Muscle layer of duodenum (tissue), 2 donors: ENCODE measurements around the gene ROPN1.
A peak's percentile ranks its signal among the peaks of the same experiment; 100 is the strongest.
"Not testable (repeated sequence)": the region's sequence is repeated elsewhere in the genome, so short reads cannot be mapped to it uniquely, and the experiment has no call there.

Source experiments
- H3K27ac ChIP-seq: one replicate; pipeline ENCODE4 v1.7.0; 2013; ENCODE audit warnings: mild to moderate bottlenecking, low read length
- H3K27me3 ChIP-seq: one replicate; pipeline ENCODE4 v1.7.0; 2013; ENCODE audit warnings: low read depth, mild to moderate bottlenecking, control low read depth, low read length
- H3K36me3 ChIP-seq, 2 donors: one replicate each; pipeline ENCODE4 v1.7.0; 2013; ENCODE audit warnings: low read length in 2 of 2, control low read depth in 1 of 2, mild to moderate bottlenecking in 1 of 2; ENCODE audit not compliant: insufficient read depth in 2 of 2, control insufficient read depth in 1 of 2
- H3K4me1 ChIP-seq, 2 donors: one replicate each; pipeline ENCODE4 v1.7.0; 2013; ENCODE audit warnings: low read length in 2 of 2, mild to moderate bottlenecking in 2 of 2, control low read depth in 1 of 2, moderate library complexity in 1 of 2; ENCODE audit not compliant: insufficient read depth in 2 of 2, control insufficient read depth in 1 of 2
- H3K4me3 ChIP-seq, 2 donors: one replicate each; pipeline ENCODE4 v1.7.0; 2013; ENCODE audit warnings: low read length in 2 of 2, low read depth in 1 of 2, mild to moderate bottlenecking in 1 of 2
- H3K9me3 ChIP-seq, 2 donors: one replicate each; pipeline ENCODE4 v1.7.0; 2013; ENCODE audit warnings: low read length in 2 of 2, control low read depth in 1 of 2, mild to moderate bottlenecking in 1 of 2; ENCODE audit not compliant: control insufficient read depth in 1 of 2
- donor health status: healthy.

The ROPN1 gene

DNA sequence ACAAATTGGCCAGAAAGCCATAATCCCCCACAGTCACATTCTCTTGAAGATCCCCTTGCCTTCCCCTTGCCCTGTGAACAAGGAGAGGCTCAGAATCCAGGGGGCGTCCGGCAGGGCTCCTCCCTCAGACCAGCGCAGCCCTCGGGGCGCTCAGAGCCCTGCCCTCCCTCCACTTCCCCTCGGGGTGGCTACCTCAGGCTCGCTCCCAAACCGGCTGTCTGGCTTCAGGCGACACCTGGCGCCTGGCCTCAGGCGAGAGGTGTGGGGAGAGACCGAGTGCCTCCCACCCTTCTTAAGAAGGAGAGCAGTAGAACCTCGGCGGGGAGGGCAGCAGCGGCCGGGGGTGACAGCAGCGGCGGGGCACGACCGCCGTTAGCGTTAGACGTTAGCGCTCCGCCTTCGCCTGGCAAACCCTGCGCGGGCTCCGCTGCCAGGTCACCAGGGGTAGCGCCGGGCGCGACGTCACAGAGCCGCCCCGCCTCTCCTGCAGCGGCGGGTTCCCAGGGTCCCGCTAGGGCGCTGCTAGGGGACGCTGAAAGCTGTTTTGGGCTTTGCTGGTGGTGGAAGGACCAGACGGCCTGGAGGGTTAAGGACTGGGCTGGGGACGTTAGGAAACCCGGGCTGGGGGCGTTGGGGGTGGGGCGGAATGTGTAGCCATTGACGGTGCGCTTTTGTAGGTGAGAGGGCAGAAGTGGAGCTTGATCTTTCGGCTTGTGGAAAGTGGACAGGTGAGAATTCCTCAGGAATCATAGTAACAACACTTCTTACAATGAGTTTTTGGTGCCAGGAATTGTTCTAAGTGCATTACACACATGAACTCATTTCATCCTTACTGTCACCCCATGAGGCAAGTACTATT lies at the start of gene ROPN1:
TSS of gene ROPN1 (minus strand) at position 395 of the 859 bp plus-strand sequence. CDS start 11,643 bp downstream, outside the sequence.
- not testable (repeated sequence) for H3K27me3 ChIP-seq, H3K4me3 ChIP-seq, H3K36me3 ChIP-seq

DNA sequence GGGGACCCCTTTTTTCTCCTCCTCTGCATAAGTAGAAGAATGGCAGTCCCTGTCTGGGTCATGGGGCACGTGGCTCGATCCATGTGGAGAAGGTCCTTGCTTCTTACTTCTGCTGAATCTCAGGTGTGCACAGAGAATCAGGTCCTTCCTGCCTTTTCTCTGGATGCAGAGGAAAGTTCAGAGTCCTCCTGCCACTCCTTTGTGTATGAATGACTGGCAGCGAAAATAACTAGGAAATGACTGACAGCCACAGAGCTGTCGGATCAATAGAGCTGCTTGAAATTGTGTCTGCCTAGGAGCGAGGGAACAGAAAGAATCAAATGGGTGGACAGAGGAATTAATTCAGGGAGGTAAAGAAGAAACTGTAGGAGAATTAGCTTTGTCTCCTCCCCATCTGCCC lies 49.6 kb upstream of the ROPN1 start:
- H3K27me3 ChIP-seq, result no peaks in the 10 kb centered on the region
- no peaks in the 10 kb centered on the region for H3K36me3 ChIP-seq
- no peaks in the 10 kb centered on the region for H3K4me1 ChIP-seq
- H3K27ac ChIP-seq, result no peak overlapping the region
- H3K4me3 ChIP-seq, result no peak overlapping the region
- no peaks in the 10 kb centered on the region for H3K9me3 ChIP-seq

More for the DNA sequence above, at the start of gene ROPN1:
- not testable (repeated sequence) for H3K9me3 ChIP-seq, H3K27ac ChIP-seq, H3K4me1 ChIP-seq

DNA sequence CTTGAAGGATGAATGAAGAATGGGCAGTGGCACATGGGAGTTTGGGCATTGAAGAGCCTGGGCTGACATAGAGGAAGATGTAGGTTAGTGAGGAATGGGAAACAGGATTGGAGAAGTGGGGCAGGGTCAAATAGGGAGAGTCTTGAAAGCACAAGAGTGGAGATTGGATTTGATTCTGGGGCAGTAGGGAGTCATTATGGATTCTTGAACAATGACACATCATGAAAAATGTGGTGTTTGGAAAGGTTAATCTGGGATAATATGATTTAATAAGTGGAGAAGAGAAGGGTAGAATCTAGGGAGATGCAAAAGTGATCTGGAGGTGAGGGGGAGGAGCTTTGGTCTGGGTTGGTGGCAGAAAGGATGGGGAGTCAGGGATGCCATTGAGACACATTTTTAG lies 45.4 kb upstream of the ROPN1 start:
- no peaks in the 10 kb centered on the region for H3K9me3 ChIP-seq
- peaks cover 16% of the 10 kb centered on the region for H3K27me3 ChIP-seq
- no peak overlapping the region for H3K4me3 ChIP-seq
- no peak overlapping the region for H3K27ac ChIP-seq
- H3K36me3 ChIP-seq, result no peaks in the 10 kb centered on the region
- peaks cover 2 to 7% of the 10 kb centered on the region in 2 donors for H3K4me1 ChIP-seq

DNA sequence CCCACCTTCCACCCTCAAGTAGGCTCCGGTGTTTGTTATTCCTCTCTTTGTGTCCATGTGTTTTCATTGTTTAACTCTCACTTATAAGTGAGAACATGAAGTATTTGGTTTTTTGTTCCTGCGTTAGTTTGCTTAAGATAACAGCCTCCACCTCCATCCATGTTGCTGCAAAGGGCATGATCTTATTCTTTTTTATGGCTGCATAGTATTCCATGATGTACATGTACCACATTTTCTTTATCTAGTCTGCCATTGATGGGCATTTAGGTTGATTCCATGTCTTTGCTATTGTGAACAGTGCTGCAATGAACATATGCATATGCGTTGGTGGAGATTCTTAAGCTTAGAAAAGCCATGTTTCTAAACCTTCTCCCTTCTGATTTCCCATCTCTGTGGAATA lies 44.3 kb upstream of the ROPN1 start:
- H3K27me3 ChIP-seq, result peaks cover 18% of the 10 kb centered on the region

DNA sequence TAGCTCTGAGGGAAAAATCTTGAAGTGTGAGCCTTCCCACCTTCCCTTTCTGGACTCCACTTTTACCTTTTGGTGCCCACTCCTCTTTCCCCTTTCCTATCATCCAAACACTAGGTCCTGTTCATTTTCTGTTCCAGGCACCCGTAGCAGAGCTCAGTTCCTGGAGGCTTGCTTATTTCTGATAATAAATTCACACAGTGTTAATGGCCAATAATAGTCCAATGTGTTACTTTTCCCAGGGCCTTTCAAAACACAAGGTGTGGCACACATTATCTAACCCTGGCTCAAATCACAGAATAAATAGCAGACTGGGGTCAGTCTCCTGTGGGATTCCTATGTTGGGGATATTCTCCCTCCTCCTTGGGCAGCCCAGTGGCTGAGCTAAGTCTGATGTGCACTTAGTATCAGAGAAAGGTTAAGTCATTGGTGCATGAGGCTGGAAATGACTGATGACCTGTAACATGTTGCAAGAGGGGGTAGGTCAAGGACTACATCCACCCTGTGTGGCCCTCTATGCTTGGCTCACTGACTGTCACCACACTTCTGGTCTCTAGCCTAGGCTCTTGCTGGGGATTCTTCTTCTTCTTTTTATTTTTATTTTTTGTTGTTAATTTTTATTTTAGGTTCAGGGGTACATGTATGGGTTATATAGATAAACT lies 43.7 kb upstream of the ROPN1 start:
- Histone ChIP-seq H3K9me3 (no peaks in the 10 kb centered on the region), H3K4me3 (no peak overlapping the region), H3K27ac (no peak overlapping the region), H3K36me3 (no peaks in the 10 kb centered on the region), H3K4me1 (peaks cover 4 to 7% of the 10 kb centered on the region in 2 donors), H3K27me3 (peaks cover 18% of the 10 kb centered on the region)

More for the DNA sequence above, 44.3 kb upstream of the ROPN1 start:
- not testable (repeated sequence) for H3K4me1 ChIP-seq, H3K4me3 ChIP-seq, H3K27ac ChIP-seq, H3K36me3 ChIP-seq, H3K9me3 ChIP-seq

DNA sequence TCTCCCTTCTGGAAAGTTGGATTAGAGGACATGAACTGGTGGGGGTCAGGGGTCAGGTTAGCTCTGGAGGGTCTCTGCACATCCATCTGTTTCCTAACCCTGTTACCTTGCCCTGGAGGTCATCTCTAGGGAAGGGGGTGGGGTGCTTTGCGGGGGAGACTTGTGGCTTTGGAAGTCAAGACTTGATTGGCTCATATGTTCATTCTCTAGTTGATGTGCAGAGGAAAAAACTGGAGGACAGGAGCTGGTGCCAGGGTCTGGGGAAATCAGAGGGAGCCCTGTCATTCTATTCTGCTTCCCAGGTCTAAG lies 42.9 kb upstream of the ROPN1 start:
- H3K36me3 ChIP-seq, result no peaks in the 10 kb centered on the region
- peak overlapping the region; percentile 51 to 78 for H3K4me3 ChIP-seq
- peaks cover 18% of the 10 kb centered on the region for H3K27me3 ChIP-seq

DNA sequence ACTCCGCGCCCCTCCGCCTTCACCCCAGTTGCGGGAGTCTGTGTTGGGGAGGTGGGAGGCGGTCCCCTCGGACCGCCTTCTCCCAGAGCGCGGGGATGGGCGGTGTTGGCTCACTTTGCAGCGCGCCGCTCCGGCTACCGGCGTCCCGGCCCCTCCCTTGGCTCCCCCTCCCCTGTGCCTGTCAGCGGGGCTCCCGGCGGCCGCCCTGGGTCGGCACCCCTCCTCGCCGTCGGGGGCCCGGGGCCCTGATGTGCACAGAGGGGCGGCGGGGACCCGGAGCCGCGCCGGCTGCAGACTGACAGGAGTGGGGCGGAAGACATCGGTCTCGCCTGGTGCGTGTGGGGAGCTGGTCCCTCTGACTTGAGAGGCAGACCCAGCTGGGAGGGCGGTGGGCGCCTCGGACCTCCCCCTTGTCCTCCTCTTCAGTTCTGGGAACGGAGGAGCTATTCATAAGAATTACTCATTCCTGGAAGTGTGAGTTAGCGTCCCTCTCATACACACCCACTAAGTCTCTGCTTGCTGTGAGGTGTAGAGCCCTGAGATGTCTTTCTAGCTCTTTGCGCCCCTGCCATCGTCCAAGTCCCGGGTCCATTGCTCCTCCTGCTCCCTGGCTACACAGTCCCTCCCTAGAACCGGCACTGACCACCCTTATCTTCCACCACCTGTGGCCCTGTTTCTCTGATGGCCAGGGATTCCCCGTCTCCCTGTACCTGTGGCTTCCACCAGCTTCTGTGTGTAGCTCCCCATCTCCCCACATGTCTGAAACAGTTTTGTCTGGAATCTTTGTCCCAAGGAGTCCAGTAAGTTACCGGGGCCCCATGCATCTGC lies 42.3 kb upstream of the ROPN1 start:
- Histone ChIP-seq H3K36me3 (no peaks in the 10 kb centered on the region), H3K4me1 (peaks cover 4 to 7% of the 10 kb centered on the region in 2 donors), H3K4me3 (peak overlapping the region; percentile 51 to 78), H3K27me3 (peaks cover 18% of the 10 kb centered on the region), H3K27ac (no peak overlapping the region), H3K9me3 (no peaks in the 10 kb centered on the region)

More for the DNA sequence above, 42.9 kb upstream of the ROPN1 start:
- Histone ChIP-seq H3K27ac (no peak overlapping the region), H3K9me3 (no peaks in the 10 kb centered on the region), H3K4me1 (peaks cover 4 to 7% of the 10 kb centered on the region in 2 donors)

DNA sequence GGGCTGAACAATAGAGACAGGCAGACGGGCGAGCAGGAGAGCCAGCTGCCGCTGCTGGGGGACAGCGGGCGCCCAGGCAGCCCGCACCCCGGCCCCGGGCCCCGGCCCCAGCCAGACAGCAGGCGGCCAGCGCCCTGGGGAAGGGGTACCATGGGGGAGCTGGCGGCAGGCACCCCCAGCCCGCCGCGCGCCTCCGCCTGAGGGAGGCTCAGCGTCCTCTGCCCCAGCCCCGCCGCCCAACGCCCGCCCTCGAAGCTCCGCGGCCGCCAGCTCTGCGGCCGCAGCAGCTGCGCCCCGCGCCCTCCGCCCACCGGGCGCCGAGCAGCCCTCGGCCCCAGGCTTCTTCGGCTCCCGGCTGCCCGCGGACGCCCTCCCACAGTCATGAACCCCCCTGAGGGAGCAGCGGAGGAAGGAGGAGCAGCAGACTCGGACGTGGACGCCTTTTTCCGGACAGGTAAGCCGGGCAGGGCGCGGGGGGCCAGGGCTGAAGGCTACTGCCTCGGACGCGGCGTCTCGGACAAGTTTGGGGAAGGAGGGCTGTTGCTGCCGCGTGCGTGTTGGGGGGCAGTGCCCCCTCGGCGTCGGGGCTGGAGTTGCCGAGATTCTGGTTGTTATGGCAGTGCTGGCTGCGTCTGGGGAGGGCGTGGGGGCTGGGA lies 41.6 kb upstream of the ROPN1 start, which contains the start of gene KALRN:
TSS of gene KALRN (plus strand) at position 10 of the 656 bp plus-strand sequence.
- Histone ChIP-seq H3K9me3 (no peaks in the 10 kb centered on the region), H3K4me3 (peak within 1 kb of the TSS; percentile 60 to 78), H3K27ac (no peak within 1 kb of the TSS), H3K4me1 (peaks cover 4 to 7% of the 10 kb centered on the region in 2 donors), H3K36me3 (no peaks in the 10 kb centered on the region), H3K27me3 (peaks cover 18% of the 10 kb centered on the region)

DNA sequence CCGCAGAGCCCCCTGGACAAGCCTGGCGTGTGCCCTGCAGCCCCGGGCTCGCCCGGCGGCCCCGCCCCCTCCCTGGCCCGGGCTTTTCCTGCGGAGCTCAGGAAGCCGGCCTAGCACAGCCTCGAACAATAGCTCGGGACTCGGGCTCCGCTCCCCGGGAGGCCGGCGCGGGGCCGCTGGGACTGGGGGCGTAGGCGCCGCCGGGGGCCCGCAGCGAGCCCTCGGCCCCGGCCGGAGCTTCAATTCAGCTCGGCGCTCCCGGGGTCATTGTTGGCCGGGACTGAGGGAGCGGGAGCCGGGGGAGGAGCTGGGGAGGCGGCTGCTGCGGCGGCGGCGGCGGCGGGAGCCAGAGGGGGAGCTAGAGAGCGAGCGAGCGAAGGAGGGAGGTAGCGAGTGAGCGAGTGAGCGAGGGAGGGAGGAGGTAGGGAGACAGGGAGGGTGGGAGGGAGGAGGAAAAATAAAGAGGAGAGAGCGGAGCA lies 41.0 kb upstream of the ROPN1 start:
- Histone ChIP-seq H3K27me3 (peaks cover 18% of the 10 kb centered on the region), H3K36me3 (no peaks in the 10 kb centered on the region), H3K4me1 (peaks cover 4 to 7% of the 10 kb centered on the region in 2 donors), H3K27ac (no peak overlapping the region), H3K9me3 (no peaks in the 10 kb centered on the region), H3K4me3 (peak overlapping the region; percentile 60 to 78)

DNA sequence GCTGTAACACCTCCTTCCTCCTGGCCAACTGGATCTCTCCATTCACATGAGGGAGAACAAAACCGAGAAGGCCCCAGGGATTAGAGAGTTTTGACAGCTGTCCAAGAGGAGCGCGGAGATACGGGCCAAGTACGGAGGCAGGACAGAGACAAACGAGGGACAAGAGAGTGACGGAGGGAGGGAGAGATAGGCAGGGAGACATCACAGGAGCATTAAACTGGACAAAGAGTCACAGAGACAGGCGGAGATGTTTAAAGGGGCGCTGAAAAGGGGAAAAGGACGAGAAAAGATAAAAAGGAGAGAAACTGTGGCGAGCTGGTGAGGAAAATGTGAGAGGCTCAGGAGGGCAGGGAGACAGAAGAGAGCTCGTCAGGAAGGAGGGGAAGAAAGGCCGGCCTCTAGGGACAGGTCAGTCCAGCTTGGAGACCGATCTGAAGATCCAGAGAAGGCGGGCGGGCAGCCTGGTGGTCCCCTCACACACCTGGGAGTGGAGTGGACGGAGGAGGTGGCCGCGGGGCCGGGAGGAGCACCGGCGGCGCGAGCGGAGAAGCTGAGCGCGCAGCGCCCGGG lies 40.5 kb upstream of the ROPN1 start:
- no peaks in the 10 kb centered on the region for H3K36me3 ChIP-seq
- peaks cover 18% of the 10 kb centered on the region for H3K27me3 ChIP-seq
- peaks cover 4 to 7% of the 10 kb centered on the region in 2 donors for H3K4me1 ChIP-seq
- no peak overlapping the region for H3K27ac ChIP-seq
- no peaks in the 10 kb centered on the region for H3K9me3 ChIP-seq
- peak overlapping the region; percentile 60 to 78 for H3K4me3 ChIP-seq
